Hippocampal formation (tissue), 2 donors: Measurements from ENCODE around the gene FBXL13.
"Not testable (repeated sequence)": the region's sequence is repeated elsewhere in the genome, so short reads cannot be mapped to it uniquely, and the experiment has no call there.

Experiments used
- DNase-seq, 2 donors: peaks; one replicate each; lab custom pipeline; 2025; lab: John Stamatoyannopoulos, UW

FBXL13 gene

GRCh38 chr7:102935450-102936115 is 139.0 kb downstream of the FBXL13 start:
- no peak for DNase-seq

GRCh38 chr7:102934701-102935100 is 139.9 kb downstream of the FBXL13 start:
- no peak for DNase-seq

- no peak for DNase-seq
These were observed 140.4 kb downstream of the FBXL13 start for GRCh38 chr7:102934239-102934638.

GRCh38 chr7:102933763-102934162 is 140.8 kb downstream of the FBXL13 start:
- peak in 1 of 2 donors; percentile 10 for DNase-seq

- DNase-seq = no peak
These were observed 142.8 kb downstream of the FBXL13 start for GRCh38 chr7:102931757-102932156.

GRCh38 chr7:102927312-102927933 is 147.2 kb downstream of the FBXL13 start:
- DNase-seq = no peak

- DNase-seq = no peak
These were observed 147.8 kb downstream of the FBXL13 start for GRCh38 chr7:102926783-102927140.

- DNase-seq = no peak
These were observed 148.4 kb downstream of the FBXL13 start for GRCh38 chr7:102925976-102926782.

GRCh38 chr7:102918845-102919244 is 155.8 kb downstream of the FBXL13 start:
- DNase-seq = no peak

- DNase-seq = no peak
These were observed 156.9 kb downstream of the FBXL13 start for GRCh38 chr7:102917436-102918353.

GRCh38 chr7:102916881-102917280 is 157.7 kb downstream of the FBXL13 start:
- no peak for DNase-seq

GRCh38 chr7:102916426-102916825 is 158.2 kb downstream of the FBXL13 start:
- no peak for DNase-seq

- no peak for DNase-seq
These were observed 160.0 kb downstream of the FBXL13 start for GRCh38 chr7:102914585-102914984.

- DNase-seq = no peak
These were observed 160.8 kb downstream of the FBXL13 start for GRCh38 chr7:102913826-102914225.

GRCh38 chr7:102912742-102913141 is 161.9 kb downstream of the FBXL13 start, which contains the start of gene LRRC17:
Gene LRRC17 (plus strand): TSS chr7:102913000. CDS start chr7:102933914, 20,914 bp downstream.
- no peak for DNase-seq

GRCh38 chr7:102908676-102909075 is 165.9 kb downstream of the FBXL13 start:
- no peak for DNase-seq

- not testable (repeated sequence) for DNase-seq
These were observed 171.0 kb downstream of the FBXL13 start for GRCh38 chr7:102903576-102903975.

GRCh38 chr7:102902052-102902451 is 172.5 kb downstream of the FBXL13 start:
- not testable (repeated sequence) for DNase-seq

GRCh38 chr7:102898532-102898859 is 176.1 kb downstream of the FBXL13 start:
- no peak for DNase-seq

- no peak for DNase-seq
These were observed 176.6 kb downstream of the FBXL13 start for GRCh38 chr7:102897856-102898531.

- no peak for DNase-seq
These were observed 177.4 kb downstream of the FBXL13 start for GRCh38 chr7:102897211-102897631.
